Nephron (organoid): ENCODE data around the gene CCT7.

ENCODE experiments used
- H3K27ac Mint-ChIP-seq, 3 experiments: 2 replicates each; pipeline ENCODE4 v1.8.0; 2020; ENCODE audit warnings: mixed read lengths in 3 of 3, mild to moderate bottlenecking in 2 of 3, moderate library complexity in 1 of 3
- H3K27me3 Mint-ChIP-seq: 2 replicates; pipeline ENCODE4 v1.8.0; 2021; ENCODE audit warnings: low read depth, mild to moderate bottlenecking, moderate library complexity, mixed read lengths
- H3K36me3 Mint-ChIP-seq: 2 replicates; pipeline ENCODE4 v1.8.0; 2020; ENCODE audit warnings: low read depth, mixed read lengths
- H3K4me1 Mint-ChIP-seq: 2 replicates; pipeline ENCODE4 v1.8.0; 2020; ENCODE audit warnings: mixed read lengths
- H3K4me3 Mint-ChIP-seq, 3 experiments: 2 replicates each; pipeline ENCODE4 v1.8.0; 2020; ENCODE audit warnings: mild to moderate bottlenecking in 3 of 3, mixed read lengths in 3 of 3, moderate library complexity in 2 of 3
- H3K9me3 Mint-ChIP-seq: 2 replicates; pipeline ENCODE4 v1.8.0; 2020; ENCODE audit warnings: mixed read lengths
- CTCF ChIP-seq, 3 experiments: fragments of 200-600 bp; sonication (generic); IDR thresholded peaks; one replicate each; pipeline ENCODE4 v1.5.0; 2021; ENCODE audit warnings: antibody characterized with exemption in 3 of 3; ENCODE audit not compliant: unreplicated experiment in 3 of 3

The CCT7 gene

GRCh38 chr2:73258186-73258912 is 24.2 kb downstream of the CCT7 start:
- H3K4me1 Mint-ChIP-seq = no peaks in the 10 kb centered on the region
- no peaks in the 10 kb centered on the region for H3K27me3 Mint-ChIP-seq
- no peak overlapping the region for H3K27ac Mint-ChIP-seq
- TF ChIP-seq CTCF (IDR thresholded peaks at IDR 0.05; ENCODE audit: unreplicated experiment in 3 of 3) = no peak
- no peaks in the 10 kb centered on the region for H3K9me3 Mint-ChIP-seq
- H3K36me3 Mint-ChIP-seq = peaks cover 2% of the 10 kb centered on the region
- H3K4me3 Mint-ChIP-seq = no peak overlapping the region

GRCh38 chr2:73258913-73259215 is 24.8 kb downstream of the CCT7 start:
- Mint-ChIP-seq H3K4me3 (no peak overlapping the region), H3K27ac (no peak overlapping the region), H3K27me3 (no peaks in the 10 kb centered on the region), H3K9me3 (no peaks in the 10 kb centered on the region), H3K36me3 (no peaks in the 10 kb centered on the region), H3K4me1 (no peaks in the 10 kb centered on the region)
- no peak for TF ChIP-seq CTCF (IDR thresholded peaks at IDR 0.05; ENCODE audit: unreplicated experiment in 3 of 3)

GRCh38 chr2:73259276-73259675 is 25.2 kb downstream of the CCT7 start:
- Mint-ChIP-seq H3K27me3 (no peaks in the 10 kb centered on the region), H3K4me3 (no peak overlapping the region), H3K36me3 (no peaks in the 10 kb centered on the region), H3K4me1 (no peaks in the 10 kb centered on the region), H3K27ac (no peak overlapping the region), H3K9me3 (no peaks in the 10 kb centered on the region)
- TF ChIP-seq CTCF (IDR thresholded peaks at IDR 0.05; ENCODE audit: unreplicated experiment in 3 of 3) = no peak

GRCh38 chr2:73259704-73260337 is 25.7 kb downstream of the CCT7 start:
- TF ChIP-seq CTCF (IDR thresholded peaks at IDR 0.05; ENCODE audit: unreplicated experiment in 3 of 3) = no peak
- H3K9me3 Mint-ChIP-seq = no peaks in the 10 kb centered on the region
- no peak overlapping the region for H3K4me3 Mint-ChIP-seq
- no peak overlapping the region for H3K27ac Mint-ChIP-seq
- no peaks in the 10 kb centered on the region for H3K36me3 Mint-ChIP-seq
- no peaks in the 10 kb centered on the region for H3K4me1 Mint-ChIP-seq
- H3K27me3 Mint-ChIP-seq = no peaks in the 10 kb centered on the region

- peak; percentile 30 to 35 (median 30) for TF ChIP-seq CTCF (IDR thresholded peaks at IDR 0.05; ENCODE audit: unreplicated experiment in 3 of 3)
- H3K4me3 Mint-ChIP-seq = no peak overlapping the region
- no peaks in the 10 kb centered on the region for H3K4me1 Mint-ChIP-seq
- H3K27me3 Mint-ChIP-seq = no peaks in the 10 kb centered on the region
- H3K27ac Mint-ChIP-seq = no peak overlapping the region
- no peaks in the 10 kb centered on the region for H3K9me3 Mint-ChIP-seq
- no peaks in the 10 kb centered on the region for H3K36me3 Mint-ChIP-seq
Observed at GRCh38 chr2:73260338-73260984, 26.4 kb downstream of the CCT7 start.
